ENCODE results near the gene TTC31. TPM values are rescaled to one million over a fixed set of nuclear protein-coding genes. Genes with fewer than 3 reads are reported as not detected.

The TTC31 gene
- total and polyA plus RNA-seq, 2 donors (not counting 1 experiment from before 2014, with no cell fraction given) = 68.5 to 72.3 TPM

DNA sequence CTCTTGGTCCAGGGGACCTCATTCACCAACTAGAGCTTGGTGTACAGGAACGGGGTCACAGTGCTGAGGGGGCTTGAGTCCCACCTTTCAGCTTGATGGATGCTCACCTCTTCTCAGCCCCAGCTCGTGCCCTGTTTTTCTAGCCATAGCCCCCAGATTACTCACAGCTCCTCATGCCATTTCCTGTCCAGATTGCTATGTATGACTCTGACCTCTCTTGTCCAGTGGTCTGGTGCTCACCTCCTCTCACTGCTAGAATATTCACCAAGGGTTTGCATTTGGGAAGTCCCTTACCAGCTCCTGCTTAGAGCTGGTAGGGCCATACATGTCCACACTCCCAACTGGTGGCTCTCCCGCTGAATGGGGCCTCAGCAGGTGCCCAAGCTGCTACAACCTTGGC lies 10.7 kb downstream of the TTC31 start:
- Mint-ChIP-seq H3K27me3 (peaks cover 10% of the 10 kb centered on the region), H3K9me3 (ENCODE audit: insufficient read depth) (no peaks in the 10 kb centered on the region), H3K27ac (no peak overlapping the region), H3K4me3 (no peak overlapping the region), H3K4me1 (peaks cover 11% of the 10 kb centered on the region)
- POLR2A ChIA-PET = no interaction called here
- CTCF ChIA-PET = interaction anchor here (1.9 to 2.9 kb wide), 2 partner anchors 10 to 94 kb away, joined by 5 to 8 read pairs; no protein-coding TSS in a partner anchor
- Histone ChIP-seq H3K36me3 (replicated peaks in 1 of 2; ENCODE audit: control extremely low read depth in 1 of 2, control insufficient read depth in 1 of 2, extremely low read depth in 1 of 2, insufficient read depth in 2 of 2, low read length in 1 of 2) (peaks cover 0 to 53% of the 10 kb centered on the region in 2 experiments), H4K20me1 (ENCODE audit: control insufficient read depth, insufficient read depth, low read length, poor library complexity, severe bottlenecking) (peaks cover 10% of the 10 kb centered on the region), H3K4me1 (ENCODE audit: control insufficient read depth in 2 of 2, insufficient read depth in 2 of 2, low read length in 2 of 2) (peaks cover 11 to 12% of the 10 kb centered on the region in 2 donors), H3K79me2 (ENCODE audit: control insufficient read depth, insufficient read depth, low read length) (peaks cover 4% of the 10 kb centered on the region), H3K27ac (ENCODE audit: low read length in 2 of 2) (no peak overlapping the region), H3K9ac (ENCODE audit: low read length) (no peak overlapping the region), H3K4me2 (replicated peaks; ENCODE audit: low read depth, low read length, poor library complexity, severe bottlenecking) (no peak overlapping the region), H3K27me3 (replicated peaks in 1 of 4; ENCODE audit: control extremely low read depth in 1 of 4, control insufficient read depth in 3 of 4, insufficient read depth in 4 of 4, low read length in 3 of 4) (peaks cover 0 to 16% (median 7%) of the 10 kb centered on the region in 4 experiments), H3K4me3 (ENCODE audit: control extremely low read depth in 1 of 5, extremely low read depth in 1 of 5, insufficient read depth in 1 of 5, low read depth in 2 of 5, low read length in 4 of 5) (no peak overlapping the region), H3K9me3 (ENCODE audit: control extremely low read depth in 1 of 3, control insufficient read depth in 2 of 3, insufficient read depth in 1 of 3, low read length in 2 of 3) (peaks cover 0 to 8% (median 0%) of the 10 kb centered on the region in 3 donors), H2AFZ (ENCODE audit: insufficient read depth, low read depth, low read length, poor library complexity, severe bottlenecking) (no peak overlapping the region)
- ATAC-seq (ENCODE audit: low read depth) (no peak), DNase-seq (no peak)
- WGBS (ENCODE audit: insufficient coverage) = 100% methylated on average over 3 of the region's 3 CpGs
- intact Hi-C loops (cut with micrococcal nuclease) = no loop called here
- TF ChIP-seq, protein P1, sequence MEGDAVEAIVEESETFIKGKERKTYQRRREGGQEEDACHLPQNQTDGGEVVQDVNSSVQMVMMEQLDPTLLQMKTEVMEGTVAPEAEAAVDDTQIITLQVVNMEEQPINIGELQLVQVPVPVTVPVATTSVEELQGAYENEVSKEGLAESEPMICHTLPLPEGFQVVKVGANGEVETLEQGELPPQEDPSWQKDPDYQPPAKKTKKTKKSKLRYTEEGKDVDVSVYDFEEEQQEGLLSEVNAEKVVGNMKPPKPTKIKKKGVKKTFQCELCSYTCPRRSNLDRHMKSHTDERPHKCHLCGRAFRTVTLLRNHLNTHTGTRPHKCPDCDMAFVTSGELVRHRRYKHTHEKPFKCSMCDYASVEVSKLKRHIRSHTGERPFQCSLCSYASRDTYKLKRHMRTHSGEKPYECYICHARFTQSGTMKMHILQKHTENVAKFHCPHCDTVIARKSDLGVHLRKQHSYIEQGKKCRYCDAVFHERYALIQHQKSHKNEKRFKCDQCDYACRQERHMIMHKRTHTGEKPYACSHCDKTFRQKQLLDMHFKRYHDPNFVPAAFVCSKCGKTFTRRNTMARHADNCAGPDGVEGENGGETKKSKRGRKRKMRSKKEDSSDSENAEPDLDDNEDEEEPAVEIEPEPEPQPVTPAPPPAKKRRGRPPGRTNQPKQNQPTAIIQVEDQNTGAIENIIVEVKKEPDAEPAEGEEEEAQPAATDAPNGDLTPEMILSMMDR (IDR thresholded peaks at IDR 0.05) = no peak
- TF ChIP-seq EZH2 (IDR thresholded peaks at IDR 0.05; ENCODE audit: borderline replicate concordance, insufficient read depth, low read depth, low read length, poor library complexity, severe bottlenecking) = no peak

DNA sequence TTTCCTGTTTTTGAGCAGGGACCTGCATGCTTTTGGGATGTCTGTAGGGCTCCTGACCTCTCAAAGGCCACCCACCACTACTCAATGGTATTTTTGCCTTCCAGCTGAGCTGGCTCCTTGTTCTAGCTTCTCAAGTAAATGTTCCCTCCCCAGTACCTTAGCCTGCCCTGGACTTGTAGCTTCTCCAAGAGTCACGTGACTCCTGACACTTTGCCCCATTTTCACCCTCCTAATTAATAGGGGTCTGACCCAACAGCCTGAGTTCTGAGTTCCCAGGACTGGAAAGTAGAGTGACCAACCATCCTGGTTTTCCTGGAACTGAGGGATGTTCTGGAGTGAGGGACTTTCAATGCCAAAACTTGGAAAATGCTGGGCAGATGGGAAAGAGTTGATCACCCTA lies 12.6 kb downstream of the TTC31 start:
- Histone ChIP-seq H3K27ac (ENCODE audit: low read length in 2 of 2) (no peak overlapping the region), H3K4me3 (ENCODE audit: control extremely low read depth in 1 of 5, extremely low read depth in 1 of 5, insufficient read depth in 1 of 5, low read depth in 2 of 5, low read length in 4 of 5) (no peak overlapping the region), H3K36me3 (replicated peaks in 1 of 2; ENCODE audit: control extremely low read depth in 1 of 2, control insufficient read depth in 1 of 2, extremely low read depth in 1 of 2, insufficient read depth in 2 of 2, low read length in 1 of 2) (peaks cover 0 to 38% of the 10 kb centered on the region in 2 experiments), H3K27me3 (replicated peaks in 1 of 4; ENCODE audit: control extremely low read depth in 1 of 4, control insufficient read depth in 3 of 4, insufficient read depth in 4 of 4, low read length in 3 of 4) (peaks cover 0 to 35% (median 22%) of the 10 kb centered on the region in 4 experiments), H3K9ac (ENCODE audit: low read length) (no peak overlapping the region), H4K20me1 (ENCODE audit: control insufficient read depth, insufficient read depth, low read length, poor library complexity, severe bottlenecking) (no peaks in the 10 kb centered on the region), H3K79me2 (ENCODE audit: control insufficient read depth, insufficient read depth, low read length) (no peaks in the 10 kb centered on the region), H3K4me1 (ENCODE audit: control insufficient read depth in 2 of 2, insufficient read depth in 2 of 2, low read length in 2 of 2) (peaks cover 28 to 30% of the 10 kb centered on the region in 2 donors), H3K9me3 (ENCODE audit: control extremely low read depth in 1 of 3, control insufficient read depth in 2 of 3, insufficient read depth in 1 of 3, low read length in 2 of 3) (peaks cover 0 to 18% (median 0%) of the 10 kb centered on the region in 3 donors), H2AFZ (ENCODE audit: insufficient read depth, low read depth, low read length, poor library complexity, severe bottlenecking) (no peak overlapping the region), H3K4me2 (replicated peaks; ENCODE audit: low read depth, low read length, poor library complexity, severe bottlenecking) (no peak overlapping the region)
- no CpG with 5 or more reads among the region's 1 CpG for WGBS (ENCODE audit: insufficient coverage)
- intact Hi-C loops (cut with micrococcal nuclease) = loop anchor here (5.0 kb wide), 1 partner anchor 37 kb away; no protein-coding TSS in a partner anchor
- CTCF ChIA-PET = interaction anchor here (0.9 to 2.9 kb wide), 4 partner anchors 8 to 160 kb away, joined by 3 to 8 read pairs (median 4); partner anchors contain the start of genes CCDC142 and TTC31
- no peaks in the 10 kb centered on the region for H3K9me3 Mint-ChIP-seq (ENCODE audit: insufficient read depth)
- ATAC-seq (ENCODE audit: low read depth) (no peak), DNase-seq (no peak)
- H3K4me3 Mint-ChIP-seq = no peak overlapping the region
- TF ChIP-seq EZH2 (IDR thresholded peaks at IDR 0.05; ENCODE audit: borderline replicate concordance, insufficient read depth, low read depth, low read length, poor library complexity, severe bottlenecking) = no peak
- TF ChIP-seq, protein P1 (IDR thresholded peaks at IDR 0.05) = no peak
- peaks cover 26% of the 10 kb centered on the region for H3K4me1 Mint-ChIP-seq
- no peak overlapping the region for H3K27ac Mint-ChIP-seq
- POLR2A ChIA-PET = no interaction called here
- peaks cover 22% of the 10 kb centered on the region for H3K27me3 Mint-ChIP-seq
